Erythroblast (primary cell): ENCODE results near the gene CELF5.

Experiments used
- DNase-seq, 2 experiments: peaks; one replicate each; lab custom pipeline; 2025; lab: John Stamatoyannopoulos, UW
- GATA1 ChIP-seq: IDR thresholded peaks from 2 replicates; pipeline ENCODE4 v1.6.1; 2011; ENCODE audit warnings: low read depth, mild to moderate bottlenecking, control low read depth, low read length, moderate library complexity
- POLR2A ChIP-seq: IDR thresholded peaks from 2 replicates; pipeline ENCODE4 v1.6.1; 2011; ENCODE audit warnings: mild to moderate bottlenecking, low read length

Gene CELF5

GRCh38 chr19:3224346-3225168 is at the start of gene CELF5:
Gene CELF5 (plus strand): TSS chr19:3224661. CDS start chr19:3224740, 79 bp downstream.
- TF ChIP-seq POLR2A: no peak
- TF ChIP-seq GATA1: no peak
- DNase-seq: peak; percentile 64 to 80

- TF ChIP-seq POLR2A: peak; percentile 47
- TF ChIP-seq GATA1: no peak
- DNase-seq: peak in 1 of 2 experiments; percentile 46
Observed at GRCh38 chr19:3175781-3176714, 48.4 kb upstream of the CELF5 start.

- peak; percentile 64 to 71 for DNase-seq
- TF ChIP-seq GATA1: no peak
- peak; percentile 55 for TF ChIP-seq POLR2A
Observed at GRCh38 chr19:3176715-3177501, 47.6 kb upstream of the CELF5 start.

GRCh38 chr19:3178377-3178972 is 46.0 kb upstream of the CELF5 start, which contains the start of gene S1PR4:
Gene S1PR4 (plus strand): TSS chr19:3178769. CDS start chr19:3178793, 24 bp downstream.
- TF ChIP-seq POLR2A (peak; percentile 71), GATA1 (no peak)
- peak; percentile 64 to 74 for DNase-seq

DNA sequence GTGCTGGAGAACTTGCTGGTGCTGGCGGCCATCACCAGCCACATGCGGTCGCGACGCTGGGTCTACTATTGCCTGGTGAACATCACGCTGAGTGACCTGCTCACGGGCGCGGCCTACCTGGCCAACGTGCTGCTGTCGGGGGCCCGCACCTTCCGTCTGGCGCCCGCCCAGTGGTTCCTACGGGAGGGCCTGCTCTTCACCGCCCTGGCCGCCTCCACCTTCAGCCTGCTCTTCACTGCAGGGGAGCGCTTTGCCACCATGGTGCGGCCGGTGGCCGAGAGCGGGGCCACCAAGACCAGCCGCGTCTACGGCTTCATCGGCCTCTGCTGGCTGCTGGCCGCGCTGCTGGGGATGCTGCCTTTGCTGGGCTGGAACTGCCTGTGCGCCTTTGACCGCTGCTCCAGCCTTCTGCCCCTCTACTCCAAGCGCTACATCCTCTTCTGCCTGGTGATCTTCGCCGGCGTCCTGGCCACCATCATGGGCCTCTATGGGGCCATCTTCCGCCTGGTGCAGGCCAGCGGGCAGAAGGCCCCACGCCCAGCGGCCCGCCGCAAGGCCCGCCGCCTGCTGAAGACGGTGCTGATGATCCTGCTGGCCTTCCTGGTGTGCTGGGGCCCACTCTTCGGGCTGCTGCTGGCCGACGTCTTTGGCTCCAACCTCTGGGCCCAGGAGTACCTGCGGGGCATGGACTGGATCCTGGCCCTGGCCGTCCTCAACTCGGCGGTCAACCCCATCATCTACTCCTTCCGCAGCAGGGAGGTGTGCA is 45.3 kb upstream of the CELF5 start:
- TF ChIP-seq POLR2A (peak; percentile 60), GATA1 (no peak)
- DNase-seq: peak; percentile 74 to 81

DNA sequence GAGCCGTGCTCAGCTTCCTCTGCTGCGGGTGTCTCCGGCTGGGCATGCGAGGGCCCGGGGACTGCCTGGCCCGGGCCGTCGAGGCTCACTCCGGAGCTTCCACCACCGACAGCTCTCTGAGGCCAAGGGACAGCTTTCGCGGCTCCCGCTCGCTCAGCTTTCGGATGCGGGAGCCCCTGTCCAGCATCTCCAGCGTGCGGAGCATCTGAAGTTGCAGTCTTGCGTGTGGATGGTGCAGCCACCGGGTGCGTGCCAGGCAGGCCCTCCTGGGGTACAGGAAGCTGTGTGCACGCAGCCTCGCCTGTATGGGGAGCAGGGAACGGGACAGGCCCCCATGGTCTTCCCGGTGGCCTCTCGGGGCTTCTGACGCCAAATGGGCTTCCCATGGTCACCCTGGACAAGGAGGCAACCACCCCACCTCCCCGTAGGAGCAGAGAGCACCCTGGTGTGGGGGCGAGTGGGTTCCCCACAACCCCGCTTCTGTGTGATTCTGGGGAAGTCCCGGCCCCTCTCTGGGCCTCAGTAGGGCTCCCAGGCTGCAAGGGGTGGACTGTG is 44.6 kb upstream of the CELF5 start:
- no peak for TF ChIP-seq GATA1
- no peak for TF ChIP-seq POLR2A
- peak in 1 of 2 experiments; percentile 68 for DNase-seq

- TF ChIP-seq GATA1: no peak
- TF ChIP-seq POLR2A: peak; percentile 31
- peak; percentile 63 to 86 for DNase-seq
Observed at GRCh38 chr19:3183721-3184641, 40.5 kb upstream of the CELF5 start.

DNA sequence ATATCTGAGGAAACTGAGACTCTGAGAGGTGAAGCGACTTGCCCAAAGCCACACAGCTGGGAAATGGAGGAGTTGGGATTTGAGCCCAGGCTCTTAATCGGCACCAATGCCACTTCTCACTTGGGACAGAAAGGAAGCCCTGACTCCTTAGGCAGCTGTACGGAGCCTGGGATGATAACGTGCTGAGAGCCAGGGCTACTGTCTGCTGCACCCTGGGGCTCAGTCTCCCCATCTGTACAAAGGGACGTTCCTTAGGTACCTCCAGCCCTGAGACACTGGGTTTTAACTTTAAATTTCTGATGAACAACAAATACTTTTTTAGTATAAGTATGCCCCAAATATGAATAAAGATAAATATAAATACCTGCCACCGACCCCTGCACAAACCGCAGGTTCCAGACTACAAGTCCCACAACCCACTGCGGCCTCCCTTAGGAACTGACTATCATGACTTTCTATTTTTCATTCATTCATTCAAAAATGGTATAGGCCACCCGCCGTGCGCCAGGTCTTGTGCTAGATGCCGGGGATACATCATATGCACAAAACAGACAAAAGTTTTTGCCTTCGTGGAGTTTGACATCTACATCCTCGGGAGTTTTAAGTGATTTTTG is 39.5 kb upstream of the CELF5 start:
- TF ChIP-seq POLR2A: no peak
- no peak for TF ChIP-seq GATA1
- peak; percentile 90 to 93 for DNase-seq

DNA sequence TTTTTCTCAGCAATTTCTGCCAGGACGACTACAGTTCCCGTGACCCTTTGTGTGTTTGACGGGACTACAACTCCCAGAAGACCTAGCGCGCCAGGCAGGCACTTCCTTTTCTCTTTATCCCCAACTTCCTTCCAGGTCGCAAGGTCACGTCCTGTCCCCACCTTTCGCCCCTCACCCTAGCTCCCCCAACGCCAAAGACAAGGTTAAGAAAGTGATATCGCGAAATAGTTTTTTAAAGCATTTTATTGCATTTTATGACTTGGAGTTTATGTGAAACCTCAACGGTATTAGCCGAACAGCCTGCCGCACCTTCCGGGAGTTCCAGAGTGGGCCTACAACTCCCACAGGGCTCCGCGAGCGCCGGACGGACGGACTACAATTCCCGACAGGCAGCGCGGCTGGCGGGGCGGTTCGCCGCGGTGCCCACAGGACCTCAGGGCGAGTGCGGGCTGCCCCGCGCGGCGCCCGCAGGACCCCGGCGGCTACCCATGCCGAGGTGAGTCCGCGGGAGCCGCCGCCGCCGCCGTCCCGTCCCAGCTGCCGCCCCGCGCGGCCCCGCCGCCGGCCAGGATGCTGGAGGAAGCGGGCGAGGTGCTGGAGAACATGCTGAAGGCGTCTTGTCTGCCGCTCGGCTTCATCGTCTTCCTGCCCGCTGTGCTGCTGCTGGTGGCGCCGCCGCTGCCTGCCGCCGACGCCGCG is 38.9 kb upstream of the CELF5 start, which contains the start of gene NCLN:
Gene NCLN, plus strand, starts transcription at position 470 of the 699 bp plus-strand sequence. Its CDS starts 101 bp downstream, at position 571.
- peak; percentile 96 to 98 for DNase-seq
- TF ChIP-seq POLR2A: peak; percentile 71
- TF ChIP-seq GATA1: no peak
